HEK293 (cell line): Measurements from ENCODE around the gene PPP3CA.
"Not testable (repeated sequence)": the region's sequence is repeated elsewhere in the genome, so short reads cannot be mapped to it uniquely, and the experiment has no call there.

Experiments used
- CTCF ChIA-PET: fragments of 350-600 bp; formaldehyde crosslinking; extraction: SDS; loops from one replicate; lab custom pipeline; 2021; ENCODE audit warnings: antibody characterized with exemption; lab: Yijun Ruan, JAX
- POLR2A ChIA-PET: fragments of 300-600 bp; formaldehyde crosslinking; extraction: SDS; loops from one replicate; lab custom pipeline; 2020; ENCODE audit warnings: antibody characterized with exemption, inconsistent platforms; lab: Yijun Ruan, JAX
- H3K27ac ChIP-seq: fragments of 200-500 bp; sonication (Bioruptor generic); 2 replicates; pipeline ENCODE4 v1.5.1; 2014; ENCODE audit warnings: low read depth, low read length, control low read depth, inconsistent platforms; ENCODE audit errors: extremely low read depth
- H3K36me3 ChIP-seq, 2 experiments: fragments of 200-500 bp in 1 of 2; sonication (Bioruptor generic) in 1 of 2; 1 replicate in 1 of 2; 2 replicates in 1 of 2; pipeline ENCODE4 v1.5.1; 2014 to 2017; ENCODE audit warnings: inconsistent platforms in 2 of 2, low read length in 2 of 2; ENCODE audit not compliant: control insufficient read depth in 2 of 2, insufficient read depth in 1 of 2
- H3K4me1 ChIP-seq: fragments of 200-500 bp; sonication (Bioruptor generic); 2 replicates; pipeline ENCODE4 v1.5.1; 2014; ENCODE audit warnings: mild to moderate bottlenecking, low read length, inconsistent platforms; ENCODE audit not compliant: control insufficient read depth, insufficient read depth
- H3K4me3 ChIP-seq: 2 replicates; pipeline ENCODE4 v1.5.1; 2011; ENCODE audit warnings: low read depth, mild to moderate bottlenecking, control low read depth, low read length, moderate library complexity
- H3K9me3 ChIP-seq: fragments of 200-500 bp; sonication (Bioruptor generic); 2 replicates; pipeline ENCODE4 v1.5.1; 2014; ENCODE audit warnings: low read depth, low read length, inconsistent platforms; ENCODE audit not compliant: control insufficient read depth, insufficient read depth
- BCL11B ChIP-seq: fragments of 450-650 bp; formaldehyde crosslinking; IDR thresholded peaks from 2 replicates; pipeline ENCODE4 v1.5.1; 2016; ENCODE audit warnings: low read depth, missing biosample characterization, missing genetic modification characterization
- IKZF3 ChIP-seq: fragments of 450-650 bp; IDR thresholded peaks from 2 replicates; pipeline ENCODE4 v1.5.0; 2018; ENCODE audit warnings: missing biosample characterization, mild to moderate bottlenecking, missing genetic modification characterization, moderate library complexity
- KLF8 ChIP-seq: fragments of 450-650 bp; formaldehyde crosslinking; IDR thresholded peaks from 2 replicates; pipeline ENCODE4 v1.5.1; 2016; ENCODE audit warnings: missing biosample characterization, missing genetic modification characterization
- MYNN ChIP-seq: fragments of 450-650 bp; formaldehyde crosslinking; IDR thresholded peaks from 2 replicates; pipeline ENCODE4 v1.5.1; 2016; ENCODE audit warnings: missing biosample characterization, missing genetic modification characterization, borderline replicate concordance
- ZBTB20 ChIP-seq: fragments of 450-650 bp; formaldehyde crosslinking; IDR thresholded peaks from 2 replicates; pipeline ENCODE4 v1.5.1; 2016; ENCODE audit warnings: missing biosample characterization, missing genetic modification characterization
- ZBTB7A ChIP-seq: fragments of 450-650 bp; formaldehyde crosslinking; IDR thresholded peaks from 2 replicates; pipeline ENCODE4 v1.5.1; 2016; ENCODE audit warnings: low read depth, missing biosample characterization, missing genetic modification characterization
- ZFHX2 ChIP-seq: fragments of 450-650 bp; formaldehyde crosslinking; conservative IDR thresholded peaks from 2 replicates; pipeline ENCODE4 v1.5.1; 2016; ENCODE audit warnings: missing biosample characterization, missing genetic modification characterization
- ZFP37 ChIP-seq: fragments of 450-650 bp; formaldehyde crosslinking; IDR thresholded peaks from 2 replicates; pipeline ENCODE4 v1.5.1; 2016; ENCODE audit warnings: missing biosample characterization, missing genetic modification characterization
- ZNF121 ChIP-seq: fragments of 450-650 bp; formaldehyde crosslinking; IDR thresholded peaks from 2 replicates; pipeline ENCODE4 v1.5.1; 2016; ENCODE audit warnings: missing biosample characterization, missing genetic modification characterization
- ZNF132 ChIP-seq: fragments of 450-650 bp; formaldehyde crosslinking; IDR thresholded peaks from 2 replicates; pipeline ENCODE4 v1.5.1; 2017; ENCODE audit warnings: missing biosample characterization, missing genetic modification characterization, borderline replicate concordance
- ZNF174 ChIP-seq: fragments of 450-650 bp; formaldehyde crosslinking; IDR thresholded peaks from 2 replicates; pipeline ENCODE4 v1.5.0; 2017; ENCODE audit warnings: missing biosample characterization, mild to moderate bottlenecking, missing genetic modification characterization
- ZNF214 ChIP-seq: fragments of 450-650 bp; formaldehyde crosslinking; IDR thresholded peaks from 2 replicates; pipeline ENCODE4 v1.5.1; 2017; ENCODE audit warnings: missing biosample characterization, mild to moderate bottlenecking, missing genetic modification characterization, borderline replicate concordance
- ZNF324 ChIP-seq: fragments of 450-650 bp; formaldehyde crosslinking; IDR thresholded peaks from 2 replicates; pipeline ENCODE4 v1.5.1; 2016; ENCODE audit warnings: missing biosample characterization, missing genetic modification characterization
- ZNF335 ChIP-seq: fragments of 450-650 bp; formaldehyde crosslinking; conservative IDR thresholded peaks from 2 replicates; pipeline ENCODE4 v1.5.1; 2016; ENCODE audit warnings: missing biosample characterization, missing genetic modification characterization
- ZNF354C ChIP-seq: fragments of 450-650 bp; formaldehyde crosslinking; IDR thresholded peaks from 2 replicates; pipeline ENCODE4 v1.5.1; 2016; ENCODE audit warnings: missing biosample characterization, missing genetic modification characterization, low read depth, borderline replicate concordance
- ZNF404 ChIP-seq: fragments of 450-650 bp; formaldehyde crosslinking; IDR thresholded peaks from 2 replicates; pipeline ENCODE4 v1.5.1; 2017; ENCODE audit warnings: missing biosample characterization, missing genetic modification characterization
- ZNF623 ChIP-seq: fragments of 450-650 bp; formaldehyde crosslinking; IDR thresholded peaks from 2 replicates; pipeline ENCODE4 v1.5.1; 2016; ENCODE audit warnings: missing biosample characterization, missing genetic modification characterization
- ZNF626 ChIP-seq: fragments of 450-650 bp; sonication (Bioruptor Pico); formaldehyde crosslinking; IDR thresholded peaks from 2 replicates; pipeline ENCODE4 v1.5.1; 2018; ENCODE audit warnings: missing biosample characterization, missing genetic modification characterization, inconsistent platforms
- ZNF701 ChIP-seq: fragments of 450-650 bp; formaldehyde crosslinking; IDR thresholded peaks from 2 replicates; pipeline ENCODE4 v1.5.1; 2016; ENCODE audit warnings: missing biosample characterization, missing genetic modification characterization
- TF ChIP-seq, protein P1 (sequence below): fragments of 450-650 bp; formaldehyde crosslinking; IDR thresholded peaks from 2 replicates; pipeline ENCODE4 v1.5.1; 2016; ENCODE audit warnings: missing biosample characterization, missing genetic modification characterization

The PPP3CA gene

GRCh38 chr4:100995671-100996070, 351.7 kb downstream of the PPP3CA start (continued):
- TF ChIP-seq ZNF324 (tag by site-specific recombination) (no peak), ZNF132 (no peak), IKZF3 (tag by site-specific recombination) (no peak), ZFHX2 (no peak)
- TF ChIP-seq, all 188 proteins: peak for 0

DNA sequence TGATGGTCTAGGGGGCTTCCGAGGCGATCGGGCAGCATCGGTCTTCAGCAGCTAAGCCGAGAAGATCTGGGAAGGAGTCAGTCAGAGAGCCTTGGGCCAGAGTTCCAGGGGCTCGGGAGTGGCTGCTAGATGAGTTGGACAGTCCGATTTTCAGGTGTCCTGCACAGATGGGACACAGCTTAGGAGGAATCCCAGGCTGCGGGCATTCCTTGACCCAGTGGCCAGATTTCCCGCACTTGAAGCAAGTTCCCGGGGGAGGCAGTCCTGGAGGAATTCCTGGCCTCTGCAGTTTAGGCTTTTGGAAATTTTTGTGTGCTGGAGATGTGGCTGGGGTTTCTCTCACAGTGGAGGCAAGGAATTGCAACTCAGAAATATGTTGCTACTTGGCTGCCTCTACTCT, 352.3 kb downstream of the PPP3CA start:
- H3K4me1 ChIP-seq, H3K9me3 ChIP-seq, H3K4me3 ChIP-seq, CTCF ChIA-PET, H3K27ac ChIP-seq, H3K36me3 ChIP-seq, POLR2A ChIA-PET: not testable (repeated sequence)

- H3K27ac ChIP-seq, POLR2A ChIA-PET: not testable (repeated sequence)
These were observed 355.8 kb downstream of the PPP3CA start for GRCh38 chr4:100991332-100992069.

DNA sequence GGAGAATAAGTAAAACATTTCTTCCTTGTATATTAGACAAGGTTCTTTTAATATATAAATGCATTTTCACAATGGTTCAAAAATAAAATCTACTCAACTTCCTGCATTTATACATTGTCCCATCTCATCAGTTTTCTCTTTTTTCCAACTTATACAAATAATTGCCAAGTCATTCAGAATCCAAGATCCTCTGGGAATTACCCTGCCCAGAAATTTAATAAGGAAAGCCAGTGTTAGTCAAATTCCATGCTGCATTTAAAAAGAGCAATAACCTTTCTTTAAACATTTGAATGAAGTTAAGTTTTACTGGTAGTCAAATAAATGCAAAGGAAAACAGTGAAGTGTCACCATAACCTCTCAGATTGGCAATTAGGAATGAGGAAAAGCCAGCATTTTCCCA, 357.9 kb downstream of the PPP3CA start:
- no peak overlapping the region for H3K27ac ChIP-seq
- POLR2A ChIA-PET, result no interaction called here
- no peaks in the 10 kb centered on the region for H3K36me3 ChIP-seq
- H3K4me3 ChIP-seq, result no peak overlapping the region
- 0 out of 2 replicates have a peak, but pooled peaks cover 2% of the 10 kb centered on the region for H3K4me1 ChIP-seq
- H3K9me3 ChIP-seq, result no peaks in the 10 kb centered on the region
- no peak for TF ChIP-seq ZNF174
- TF ChIP-seq ZBTB7A (tag by site-specific recombination), result no peak
- no peak for TF ChIP-seq ZNF701 (tag by site-specific recombination)
- TF ChIP-seq ZNF121 (tag by site-specific recombination), result no peak
- TF ChIP-seq ZBTB20 (tag by site-specific recombination), result no peak
- no peak for TF ChIP-seq ZNF354C
- TF ChIP-seq ZNF214 (tag by site-specific recombination), result no peak
- TF ChIP-seq, protein P1, sequence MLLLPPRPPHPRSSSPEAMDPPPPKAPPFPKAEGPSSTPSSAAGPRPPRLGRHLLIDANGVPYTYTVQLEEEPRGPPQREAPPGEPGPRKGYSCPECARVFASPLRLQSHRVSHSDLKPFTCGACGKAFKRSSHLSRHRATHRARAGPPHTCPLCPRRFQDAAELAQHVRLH (tag by site-specific recombination), result no peak
- TF ChIP-seq KLF8 (tag by site-specific recombination), result no peak
- no peak for TF ChIP-seq ZFP37
- TF ChIP-seq ZNF404 (tag by site-specific recombination), result no peak
- no peak for TF ChIP-seq BCL11B
- TF ChIP-seq ZNF623 (tag by site-specific recombination), result no peak
- no peak for TF ChIP-seq MYNN
- no peak for TF ChIP-seq ZNF626 (tag by site-specific recombination)
- CTCF ChIA-PET, result no interaction called here

More at GRCh38 chr4:100991332-100992069, 355.8 kb downstream of the PPP3CA start:
- H3K4me1 ChIP-seq, H3K9me3 ChIP-seq, CTCF ChIA-PET, H3K36me3 ChIP-seq, H3K4me3 ChIP-seq: not testable (repeated sequence)
- TF ChIP-seq ZNF335 (tag by site-specific recombination), result 0 out of 2 replicates have a peak, but pooled peaks have one; percentile 23
